LNCAP (cell line): ENCODE data around the gene CALHM2.

Experiments
- CTCF ChIP-seq: fragments of 450-650 bp; IDR thresholded peaks from 2 replicates; pipeline ENCODE4 v1.5.1; 2017; ENCODE audit warnings: mild to moderate bottlenecking

The CALHM2 gene

GRCh38 chr10:103431902-103432301, 20.3 kb downstream of the CALHM2 start:
- no peak for TF ChIP-seq CTCF

GRCh38 chr10:103429647-103430046, 22.5 kb downstream of the CALHM2 start:
- no peak for TF ChIP-seq CTCF

- TF ChIP-seq CTCF = no peak
Observed at GRCh38 chr10:103428989-103429643, 23.1 kb downstream of the CALHM2 start.

GRCh38 chr10:103427866-103428265, 24.3 kb downstream of the CALHM2 start:
- no peak for TF ChIP-seq CTCF

- TF ChIP-seq CTCF = no peak
Observed at GRCh38 chr10:103423748-103424147, 28.4 kb downstream of the CALHM2 start.

GRCh38 chr10:103419101-103419500, 33.1 kb downstream of the CALHM2 start:
- no peak for TF ChIP-seq CTCF

GRCh38 chr10:103417601-103418000, 34.6 kb downstream of the CALHM2 start:
- TF ChIP-seq CTCF = no peak
